DOHH2 (cell line): ENCODE results near the gene MBTPS1.

Experiments
- H3F3A ChIP-seq: fragments of 200-600 bp; sonication (generic), shearing (Covaris generic); 2 replicates; pipeline ENCODE4 v1.6.0; 2016; ENCODE audit warnings: antibody characterized with exemption, mild to moderate bottlenecking; ENCODE audit not compliant: control insufficient read depth, insufficient read depth
- H3K27ac ChIP-seq: fragments of 200-600 bp; sonication (generic); 2 replicates; pipeline ENCODE4 v1.5.1; 2014; ENCODE audit warnings: low read depth, mild to moderate bottlenecking, low read length, moderate library complexity
- H3K27me3 ChIP-seq: fragments of 200-600 bp; sonication (generic); 2 replicates; pipeline ENCODE4 v1.6.1; 2014; ENCODE audit warnings: mild to moderate bottlenecking, low read length, mixed read lengths; ENCODE audit not compliant: control insufficient read depth
- H3K36me3 ChIP-seq: fragments of 200-600 bp; sonication (generic); 2 replicates; pipeline ENCODE4 v1.6.1; 2014; ENCODE audit warnings: mild to moderate bottlenecking, low read length, moderate library complexity, mixed read lengths; ENCODE audit not compliant: control insufficient read depth
- H3K4me1 ChIP-seq: fragments of 200-600 bp; sonication (generic); 2 replicates; pipeline ENCODE4 v1.6.1; 2014; ENCODE audit warnings: mild to moderate bottlenecking, low read length, mixed read lengths; ENCODE audit not compliant: control insufficient read depth
- H3K4me2 ChIP-seq: fragments of 200-600 bp; sonication (generic); 2 replicates; pipeline ENCODE4 v1.6.0; 2014; ENCODE audit warnings: mild to moderate bottlenecking, low read length, moderate library complexity
- H3K4me3 ChIP-seq: fragments of 200-600 bp; sonication (generic); 2 replicates; pipeline ENCODE4 v1.5.1; 2014; ENCODE audit warnings: mild to moderate bottlenecking, low read length, mixed read lengths
- H3K79me2 ChIP-seq: fragments of 200-600 bp; sonication (generic); 2 replicates; pipeline ENCODE4 v1.6.1; 2014; ENCODE audit warnings: mild to moderate bottlenecking, low read length, mixed read lengths; ENCODE audit not compliant: control insufficient read depth
- H3K9me2 ChIP-seq: fragments of 200-600 bp; sonication (generic); replicated peaks from 2 replicates; pipeline ENCODE4 v1.6.1; 2014; ENCODE audit warnings: mild to moderate bottlenecking, low read length, mixed read lengths; ENCODE audit not compliant: control insufficient read depth
- H3K9me3 ChIP-seq: fragments of 200-600 bp; sonication (generic); 2 replicates; pipeline ENCODE4 v1.6.1; 2014; ENCODE audit warnings: antibody characterized with exemption, low read length, mixed read lengths; ENCODE audit not compliant: control insufficient read depth, insufficient read depth
- H4K20me1 ChIP-seq: fragments of 200-600 bp; sonication (generic); 2 replicates; pipeline ENCODE4 v1.6.0; 2014; ENCODE audit warnings: low read depth, mild to moderate bottlenecking, antibody characterized with exemption, low read length, moderate library complexity; ENCODE audit not compliant: control insufficient read depth, insufficient read depth
- EZH2phosphoT487 ChIP-seq: fragments of 200-600 bp; sonication (generic); IDR thresholded peaks from 2 replicates; pipeline ENCODE4 v1.6.1; 2017; ENCODE audit warnings: borderline replicate concordance, mild to moderate bottlenecking, antibody characterized with exemption, low read length, moderate library complexity, mixed read lengths
- TF ChIP-seq, protein P1 (sequence below): fragments of 200-600 bp; sonication (generic); IDR thresholded peaks from one replicate; pipeline ENCODE4 v1.5.1; 2014; ENCODE audit warnings: antibody characterized with exemption, mild to moderate bottlenecking, low read depth, low read length; ENCODE audit not compliant: poor library complexity, severe bottlenecking

The MBTPS1 gene

DNA sequence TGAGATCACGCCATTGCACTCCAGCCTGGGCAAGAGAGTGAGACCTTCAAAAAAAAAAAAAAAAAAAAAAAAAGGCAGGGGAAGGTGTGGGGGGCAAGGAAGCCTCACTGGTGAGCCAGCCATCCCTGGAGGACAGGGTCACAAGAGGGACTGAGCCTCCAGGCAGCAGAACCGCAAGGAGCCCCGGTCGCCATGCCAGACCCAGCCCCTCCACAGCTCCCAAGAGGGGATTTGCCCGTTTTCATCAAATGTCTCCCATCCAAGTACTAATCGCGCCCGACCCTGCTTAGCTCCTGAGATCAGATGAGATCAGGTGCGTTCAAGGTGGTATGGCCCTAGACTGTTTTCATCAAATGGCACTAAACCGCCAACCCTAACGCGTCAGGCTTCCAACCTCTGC is 77.0 kb downstream of the MBTPS1 start:
- no peak overlapping the region for H3K4me2 ChIP-seq
- H3K9me2 ChIP-seq, result no peaks in the 10 kb centered on the region
- no peaks in the 10 kb centered on the region for H3K9me3 ChIP-seq
- no peaks in the 10 kb centered on the region for H3K4me1 ChIP-seq
- no peak overlapping the region for H3K27ac ChIP-seq
- H4K20me1 ChIP-seq, result no peaks in the 10 kb centered on the region; the same call in 1 of the 2 replicates
- no peak overlapping the region for H3K4me3 ChIP-seq
- TF ChIP-seq, protein P1, sequence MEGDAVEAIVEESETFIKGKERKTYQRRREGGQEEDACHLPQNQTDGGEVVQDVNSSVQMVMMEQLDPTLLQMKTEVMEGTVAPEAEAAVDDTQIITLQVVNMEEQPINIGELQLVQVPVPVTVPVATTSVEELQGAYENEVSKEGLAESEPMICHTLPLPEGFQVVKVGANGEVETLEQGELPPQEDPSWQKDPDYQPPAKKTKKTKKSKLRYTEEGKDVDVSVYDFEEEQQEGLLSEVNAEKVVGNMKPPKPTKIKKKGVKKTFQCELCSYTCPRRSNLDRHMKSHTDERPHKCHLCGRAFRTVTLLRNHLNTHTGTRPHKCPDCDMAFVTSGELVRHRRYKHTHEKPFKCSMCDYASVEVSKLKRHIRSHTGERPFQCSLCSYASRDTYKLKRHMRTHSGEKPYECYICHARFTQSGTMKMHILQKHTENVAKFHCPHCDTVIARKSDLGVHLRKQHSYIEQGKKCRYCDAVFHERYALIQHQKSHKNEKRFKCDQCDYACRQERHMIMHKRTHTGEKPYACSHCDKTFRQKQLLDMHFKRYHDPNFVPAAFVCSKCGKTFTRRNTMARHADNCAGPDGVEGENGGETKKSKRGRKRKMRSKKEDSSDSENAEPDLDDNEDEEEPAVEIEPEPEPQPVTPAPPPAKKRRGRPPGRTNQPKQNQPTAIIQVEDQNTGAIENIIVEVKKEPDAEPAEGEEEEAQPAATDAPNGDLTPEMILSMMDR, result no peak
- no peak for TF ChIP-seq EZH2phosphoT487
- no peaks in the 10 kb centered on the region for H3F3A ChIP-seq
- no peaks in the 10 kb centered on the region for H3K36me3 ChIP-seq
- no peaks in the 10 kb centered on the region for H3K27me3 ChIP-seq
- no peaks in the 10 kb centered on the region for H3K79me2 ChIP-seq

DNA sequence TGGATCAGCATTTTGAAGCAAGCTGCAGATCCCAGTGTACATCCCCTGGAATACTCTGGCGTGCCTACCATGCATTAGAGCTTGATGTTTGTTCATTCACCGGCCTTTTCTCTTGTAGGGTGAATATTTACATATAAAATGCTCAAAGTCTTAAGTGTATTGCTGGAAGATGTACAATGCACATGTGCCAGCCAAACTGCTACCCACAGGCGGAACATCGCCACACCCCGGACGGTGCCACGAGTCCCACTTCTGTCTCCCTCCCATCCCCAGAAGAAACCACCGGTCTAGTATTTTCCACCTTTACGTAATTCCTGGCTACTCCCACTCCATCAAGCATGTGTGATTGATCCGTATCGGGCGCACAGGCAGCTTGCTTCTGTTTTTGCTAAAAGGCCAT is 78.3 kb downstream of the MBTPS1 start:
- H3K4me3 ChIP-seq, result no peak overlapping the region

DNA sequence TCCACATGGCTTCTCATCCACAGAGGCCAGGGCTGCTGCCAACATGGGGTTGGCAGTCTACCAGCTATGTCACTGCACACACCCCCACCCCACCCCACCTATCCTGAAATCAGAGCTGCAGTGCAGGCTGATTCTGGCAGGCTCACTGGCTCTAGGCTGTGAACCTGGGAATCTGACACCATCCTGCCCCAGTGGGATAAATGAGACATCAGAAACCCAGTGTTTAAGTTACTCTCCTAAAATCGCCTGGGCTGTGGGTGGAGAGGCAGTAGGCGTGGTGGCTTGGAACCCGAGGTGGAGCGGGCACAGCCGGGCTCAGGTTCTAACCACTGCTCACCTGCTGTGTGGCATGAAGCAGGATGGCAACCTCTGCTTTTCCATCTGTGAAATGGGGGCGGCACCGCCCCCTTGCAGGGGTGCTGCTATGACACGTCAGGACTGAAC is 79.7 kb downstream of the MBTPS1 start:
- Histone ChIP-seq H4K20me1 (no peaks in the 10 kb centered on the region; the same call in 1 of the 2 replicates), H3K27ac (no peak overlapping the region), H3K4me2 (no peak overlapping the region), H3K9me2 (no peaks in the 10 kb centered on the region), H3K79me2 (no peaks in the 10 kb centered on the region), H3K36me3 (no peaks in the 10 kb centered on the region), H3K9me3 (no peaks in the 10 kb centered on the region), H3F3A (no peaks in the 10 kb centered on the region), H3K4me1 (no peaks in the 10 kb centered on the region), H3K27me3 (no peaks in the 10 kb centered on the region), H3K4me3 (no peak overlapping the region)
- TF ChIP-seq, protein P1, result no peak
- TF ChIP-seq EZH2phosphoT487, result no peak

More for the DNA sequence above, 78.3 kb downstream of the MBTPS1 start:
- no peaks in the 10 kb centered on the region for H3F3A ChIP-seq
- no peaks in the 10 kb centered on the region for H3K9me2 ChIP-seq
- H3K27ac ChIP-seq, result no peak overlapping the region
- no peaks in the 10 kb centered on the region for H3K4me1 ChIP-seq
- H3K27me3 ChIP-seq, result no peaks in the 10 kb centered on the region
- no peaks in the 10 kb centered on the region for H3K9me3 ChIP-seq
- TF ChIP-seq EZH2phosphoT487, result no peak
- TF ChIP-seq, protein P1, result no peak
- no peaks in the 10 kb centered on the region; the same call in 1 of the 2 replicates for H4K20me1 ChIP-seq
- H3K79me2 ChIP-seq, result no peaks in the 10 kb centered on the region
- H3K36me3 ChIP-seq, result no peaks in the 10 kb centered on the region
- no peak overlapping the region for H3K4me2 ChIP-seq
